ENCODE data around the gene CHL1.

CHL1 gene

GRCh38 chr3:264394-265156 lies 68.0 kb downstream of the CHL1 start:
- no peaks in the 10 kb centered on the region for H3K9me3 ChIP-seq (ENCODE audit: control insufficient read depth, insufficient read depth, low read length)
- no peaks in the 10 kb centered on the region for H3K9me2 ChIP-seq (replicated peaks; ENCODE audit: control insufficient read depth, low read length)
- H4K20me1 ChIP-seq (ENCODE audit: control insufficient read depth, insufficient read depth, low read depth, low read length), result no peaks in the 10 kb centered on the region
- no peak overlapping the region for H3K4me2 ChIP-seq (ENCODE audit: low read length)
- no peaks in the 10 kb centered on the region for H3K36me3 ChIP-seq (ENCODE audit: control insufficient read depth, low read length)
- no peaks in the 10 kb centered on the region for H3K27me3 ChIP-seq (ENCODE audit: control insufficient read depth, low read length)
- no peaks in the 10 kb centered on the region for H3F3A ChIP-seq (ENCODE audit: control insufficient read depth, insufficient read depth)
- H3K4me3 ChIP-seq (ENCODE audit: low read length), result no peak overlapping the region
- no peak overlapping the region for H3K27ac ChIP-seq (ENCODE audit: low read depth, low read length)
- no peak for TF ChIP-seq EZH2phosphoT487 (IDR thresholded peaks at IDR 0.05; ENCODE audit: borderline replicate concordance, low read length)
- TF ChIP-seq CTCF (IDR thresholded peaks at IDR 0.05; ENCODE audit: low read depth, low read length, poor library complexity, severe bottlenecking), result no peak
- no peaks in the 10 kb centered on the region for H3K79me2 ChIP-seq (ENCODE audit: control insufficient read depth, low read length)
- H3K4me1 ChIP-seq (ENCODE audit: control insufficient read depth, low read length), result no peaks in the 10 kb centered on the region

- Histone ChIP-seq H3K36me3 (ENCODE audit: control insufficient read depth, low read length) (no peaks in the 10 kb centered on the region), H3K9me2 (replicated peaks; ENCODE audit: control insufficient read depth, low read length) (no peaks in the 10 kb centered on the region), H3F3A (ENCODE audit: control insufficient read depth, insufficient read depth) (no peaks in the 10 kb centered on the region), H3K9me3 (ENCODE audit: control insufficient read depth, insufficient read depth, low read length) (no peaks in the 10 kb centered on the region), H3K79me2 (ENCODE audit: control insufficient read depth, low read length) (no peaks in the 10 kb centered on the region), H3K27ac (ENCODE audit: low read depth, low read length) (no peak overlapping the region), H3K4me1 (ENCODE audit: control insufficient read depth, low read length) (peaks cover 16% of the 10 kb centered on the region), H3K27me3 (ENCODE audit: control insufficient read depth, low read length) (no peaks in the 10 kb centered on the region), H4K20me1 (ENCODE audit: control insufficient read depth, insufficient read depth, low read depth, low read length) (no peaks in the 10 kb centered on the region), H3K4me3 (ENCODE audit: low read length) (no peak overlapping the region), H3K4me2 (ENCODE audit: low read length) (no peak overlapping the region)
- no peak for TF ChIP-seq CTCF (IDR thresholded peaks at IDR 0.05; ENCODE audit: low read depth, low read length, poor library complexity, severe bottlenecking)
Measured at GRCh38 chr3:267101-267500, 70.5 kb downstream of the CHL1 start.

GRCh38 chr3:270688-271087 lies 74.1 kb downstream of the CHL1 start:
- H3F3A ChIP-seq (ENCODE audit: control insufficient read depth, insufficient read depth), result no peaks in the 10 kb centered on the region
- H3K36me3 ChIP-seq (ENCODE audit: control insufficient read depth, low read length), result no peaks in the 10 kb centered on the region
- H3K79me2 ChIP-seq (ENCODE audit: control insufficient read depth, low read length), result no peaks in the 10 kb centered on the region
- H3K27ac ChIP-seq (ENCODE audit: low read depth, low read length), result no peak overlapping the region
- H3K4me3 ChIP-seq (ENCODE audit: low read length), result no peak overlapping the region
- TF ChIP-seq CTCF (IDR thresholded peaks at IDR 0.05; ENCODE audit: low read depth, low read length, poor library complexity, severe bottlenecking), result no peak
- no peak for TF ChIP-seq EZH2phosphoT487 (IDR thresholded peaks at IDR 0.05; ENCODE audit: borderline replicate concordance, low read length)
- no peaks in the 10 kb centered on the region for H4K20me1 ChIP-seq (ENCODE audit: control insufficient read depth, insufficient read depth, low read depth, low read length)
- no peaks in the 10 kb centered on the region for H3K9me2 ChIP-seq (replicated peaks; ENCODE audit: control insufficient read depth, low read length)
- H3K4me2 ChIP-seq (ENCODE audit: low read length), result no peak overlapping the region; the same call in 1 of the 2 replicates
- H3K27me3 ChIP-seq (ENCODE audit: control insufficient read depth, low read length), result no peaks in the 10 kb centered on the region
- no peaks in the 10 kb centered on the region for H3K9me3 ChIP-seq (ENCODE audit: control insufficient read depth, insufficient read depth, low read length)
- peaks cover 42% of the 10 kb centered on the region for H3K4me1 ChIP-seq (ENCODE audit: control insufficient read depth, low read length)
